ENCODE results near the gene MSRB2.

- TF ChIP-seq, protein P1, sequence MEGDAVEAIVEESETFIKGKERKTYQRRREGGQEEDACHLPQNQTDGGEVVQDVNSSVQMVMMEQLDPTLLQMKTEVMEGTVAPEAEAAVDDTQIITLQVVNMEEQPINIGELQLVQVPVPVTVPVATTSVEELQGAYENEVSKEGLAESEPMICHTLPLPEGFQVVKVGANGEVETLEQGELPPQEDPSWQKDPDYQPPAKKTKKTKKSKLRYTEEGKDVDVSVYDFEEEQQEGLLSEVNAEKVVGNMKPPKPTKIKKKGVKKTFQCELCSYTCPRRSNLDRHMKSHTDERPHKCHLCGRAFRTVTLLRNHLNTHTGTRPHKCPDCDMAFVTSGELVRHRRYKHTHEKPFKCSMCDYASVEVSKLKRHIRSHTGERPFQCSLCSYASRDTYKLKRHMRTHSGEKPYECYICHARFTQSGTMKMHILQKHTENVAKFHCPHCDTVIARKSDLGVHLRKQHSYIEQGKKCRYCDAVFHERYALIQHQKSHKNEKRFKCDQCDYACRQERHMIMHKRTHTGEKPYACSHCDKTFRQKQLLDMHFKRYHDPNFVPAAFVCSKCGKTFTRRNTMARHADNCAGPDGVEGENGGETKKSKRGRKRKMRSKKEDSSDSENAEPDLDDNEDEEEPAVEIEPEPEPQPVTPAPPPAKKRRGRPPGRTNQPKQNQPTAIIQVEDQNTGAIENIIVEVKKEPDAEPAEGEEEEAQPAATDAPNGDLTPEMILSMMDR (IDR thresholded peaks at IDR 0.05; ENCODE audit: low read length): no peak
- no peak for TF ChIP-seq EZH2 (optimal IDR thresholded peaks at IDR 0.05; ENCODE audit: low read depth, low read length)
Measured at GRCh38 chr10:23147035-23147434, 51.7 kb downstream of the MSRB2 start.

All from MM.1S (cell line).